ENCODE measurements around the gene TTLL9. TPM values are rescaled to one million over a fixed set of nuclear protein-coding genes. Genes with fewer than 3 reads are reported as not detected.

TTLL9 gene
- total and polyA plus RNA-seq, 10 of the 15 experiments (the other 5 are each of a cell fraction or from before 2014, with no cell fraction given) = 0.03 to 0.77 (median 0.11) TPM; not detected in 2

- H3K36me3 ChIP-seq (ENCODE audit: control insufficient read depth in 2 of 2, insufficient read depth in 2 of 2, low read length in 1 of 2) = no peaks in the 10 kb centered on the region
- intact Hi-C loops (cut with micrococcal nuclease; ENCODE audit: unreplicated experiment) (no loop called here), in situ Hi-C loops (cut with MboI) (no loop called here)
- no peak overlapping the region for H3K4me2 ChIP-seq (ENCODE audit: control insufficient read depth, insufficient read depth)
- H4K20me1 ChIP-seq (ENCODE audit: control insufficient read depth, insufficient read depth) = no peaks in the 10 kb centered on the region
- ChIA-PET POLR2A (no interaction called here), RAD21 (ENCODE audit: unreplicated experiment) (interaction anchor here (0.7 kb wide), 1 partner anchor 225 kb away, joined by 5 read pairs; no protein-coding TSS in a partner anchor), SMC1A (ENCODE audit: uncharacterized antibody, unreplicated experiment) (interaction anchor here (0.7 kb wide), 1 partner anchor 257 kb away, joined by 4 read pairs; no protein-coding TSS in a partner anchor), CTCF (interaction anchor here (0.6 kb wide), 2 partner anchors 132 to 671 kb away, joined by 3 read pairs; no protein-coding TSS in a partner anchor)
- DNase-seq (ENCODE audit: low read depth, low spot score) (no peak), ATAC-seq (no peak), FAIRE-seq (no peak)
- TF ChIP-seq CEBPB (IDR thresholded peaks at IDR 0.05; ENCODE audit: borderline replicate concordance in 1 of 2, low read depth in 2 of 2, low read length in 2 of 2) = no peak
- no peak overlapping the region for H3K9ac ChIP-seq (ENCODE audit: control insufficient read depth, insufficient read depth, low read length)
- WGBS (ENCODE audit: insufficient coverage, insufficient replicate concordance, low lambda C conversion rate, missing lambda C conversion rate) = 17% methylated on average over 6 of the region's 6 CpGs
- no peaks in the 10 kb centered on the region for H3K9me3 ChIP-seq (replicated peaks; ENCODE audit: control insufficient read depth, insufficient read depth, low read length)
- no peaks in the 10 kb centered on the region for H3K4me1 ChIP-seq (ENCODE audit: control insufficient read depth, insufficient read depth, low read length)
- H3K27ac ChIP-seq (ENCODE audit: control insufficient read depth, insufficient read depth) = no peak overlapping the region
- H3K79me2 ChIP-seq (ENCODE audit: control insufficient read depth, insufficient read depth, low read length) = no peaks in the 10 kb centered on the region
- no TSS peak for BruUV-seq (replicated peaks)
- H2AFZ ChIP-seq (ENCODE audit: control insufficient read depth, low read depth, low read length) = no peak overlapping the region
- H3K27me3 ChIP-seq (replicated peaks in 1 of 2; ENCODE audit: control insufficient read depth in 2 of 2, insufficient read depth in 2 of 2, low read length in 1 of 2) = peaks cover 0 to 4% of the 10 kb centered on the region in 2 experiments; a peak in 2 of 4 replicates
- no peak overlapping the region for H3K4me3 ChIP-seq
Measured at GRCh38 chr20:31979713-31980426, 109.4 kb downstream of the TTLL9 start.

GRCh38 chr20:31981784-31982183, 111.3 kb downstream of the TTLL9 start:
- ChIA-PET SMC1A (ENCODE audit: uncharacterized antibody, unreplicated experiment) (no interaction called here), RAD21 (ENCODE audit: unreplicated experiment) (no interaction called here), POLR2A (interaction anchor here (0.6 to 1.2 kb wide), 2 partner anchors 17 to 38 kb away, joined by 4 read pairs; no protein-coding TSS in a partner anchor), CTCF (interaction anchor here (1.3 kb wide), 1 partner anchor 159 kb away, joined by 3 read pairs; no protein-coding TSS in a partner anchor)
- H3K36me3 ChIP-seq (ENCODE audit: control insufficient read depth in 2 of 2, insufficient read depth in 2 of 2, low read length in 1 of 2) = no peaks in the 10 kb centered on the region
- WGBS (ENCODE audit: insufficient coverage, insufficient replicate concordance, low lambda C conversion rate, missing lambda C conversion rate) = 41% methylated on average over 2 of the region's 2 CpGs
- no peak overlapping the region for H2AFZ ChIP-seq (ENCODE audit: control insufficient read depth, low read depth, low read length)
- intact Hi-C loops (cut with micrococcal nuclease; ENCODE audit: unreplicated experiment) (no loop called here), in situ Hi-C loops (cut with MboI) (no loop called here)
- H3K27ac ChIP-seq (ENCODE audit: control insufficient read depth, insufficient read depth) = no peak overlapping the region
- DNase-seq (ENCODE audit: low read depth, low spot score) = no peak
- H3K9ac ChIP-seq (ENCODE audit: control insufficient read depth, insufficient read depth, low read length) = no peak overlapping the region
- no peak for FAIRE-seq
- H3K4me3 ChIP-seq = no peak overlapping the region
- no peak overlapping the region for H3K4me2 ChIP-seq (ENCODE audit: control insufficient read depth, insufficient read depth)
- BruUV-seq (replicated peaks) = no TSS peak
- H3K27me3 ChIP-seq (replicated peaks in 1 of 2; ENCODE audit: control insufficient read depth in 2 of 2, insufficient read depth in 2 of 2, low read length in 1 of 2) = no peaks in the 10 kb centered on the region
- no peaks in the 10 kb centered on the region for H3K79me2 ChIP-seq (ENCODE audit: control insufficient read depth, insufficient read depth, low read length)
- H3K9me3 ChIP-seq (replicated peaks; ENCODE audit: control insufficient read depth, insufficient read depth, low read length) = no peaks in the 10 kb centered on the region
- no peak for ATAC-seq
- H4K20me1 ChIP-seq (ENCODE audit: control insufficient read depth, insufficient read depth) = no peaks in the 10 kb centered on the region
- H3K4me1 ChIP-seq (ENCODE audit: control insufficient read depth, insufficient read depth, low read length) = no peaks in the 10 kb centered on the region
- TF ChIP-seq ZBTB40 (IDR thresholded peaks at IDR 0.05; ENCODE audit: borderline replicate concordance) (no peak), PBX3 (IDR thresholded peaks at IDR 0.05; ENCODE audit: insufficient replicate concordance, low read depth, low read length) (no peak), SMC3 (IDR thresholded peaks at IDR 0.05; ENCODE audit: borderline replicate concordance, low read length) (no peak), YY1 (IDR thresholded peaks at IDR 0.05; ENCODE audit: low read depth, low read length) (no peak), MEF2B (IDR thresholded peaks at IDR 0.05; ENCODE audit: partially characterized antibody, poor library complexity, severe bottlenecking) (no peak), SP1 (IDR thresholded peaks at IDR 0.05; ENCODE audit: low read depth, low read length) (no peak), CHD1 (IDR thresholded peaks at IDR 0.05; ENCODE audit: low read depth, low read length) (no peak), SIN3A (IDR thresholded peaks at IDR 0.05; ENCODE audit: low read depth, low read length) (no peak), HDAC6 (IDR thresholded peaks at IDR 0.05; ENCODE audit: unreplicated experiment) (no peak), RCOR1 (conservative IDR thresholded peaks at IDR 0.05; ENCODE audit: low read depth, low read length) (no peak)
